ENCODE data around the gene CNTNAP4.

Gene CNTNAP4

DNA sequence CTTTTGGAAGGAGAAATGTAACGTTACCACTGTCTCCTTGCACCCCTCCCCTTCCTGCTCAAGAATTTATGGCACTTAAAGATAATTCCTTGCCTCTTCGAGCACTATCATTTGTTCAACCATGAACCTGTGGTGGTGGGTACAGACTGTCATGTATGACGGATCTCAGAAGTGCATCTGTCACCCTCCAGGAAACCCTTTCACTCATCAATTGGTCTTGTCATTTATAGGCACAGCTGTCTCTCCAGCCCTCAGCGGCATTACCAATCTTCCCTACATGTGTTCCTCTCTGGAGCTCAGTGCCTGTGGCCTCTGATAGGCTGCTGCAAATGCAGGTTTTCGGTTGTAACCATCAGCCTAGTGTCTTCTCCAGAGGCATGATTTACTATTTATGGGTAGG is 15.0 kb downstream of the CNTNAP4 start:
- Histone ChIP-seq H3K27ac (no peak overlapping the region), H3K36me3 (replicated peaks) (no peaks in the 10 kb centered on the region), H3K4me3 (ENCODE audit: low read depth, low read length) (no peak overlapping the region), H3K27me3 (replicated peaks) (no peaks in the 10 kb centered on the region)
- DNase-seq = no peak
- in situ Hi-C loops (cut with HindIII; ENCODE audit: low pct_ligation_motif_present, low sequenced_read_pairs) = no loop called here
- TF ChIP-seq, protein P1, sequence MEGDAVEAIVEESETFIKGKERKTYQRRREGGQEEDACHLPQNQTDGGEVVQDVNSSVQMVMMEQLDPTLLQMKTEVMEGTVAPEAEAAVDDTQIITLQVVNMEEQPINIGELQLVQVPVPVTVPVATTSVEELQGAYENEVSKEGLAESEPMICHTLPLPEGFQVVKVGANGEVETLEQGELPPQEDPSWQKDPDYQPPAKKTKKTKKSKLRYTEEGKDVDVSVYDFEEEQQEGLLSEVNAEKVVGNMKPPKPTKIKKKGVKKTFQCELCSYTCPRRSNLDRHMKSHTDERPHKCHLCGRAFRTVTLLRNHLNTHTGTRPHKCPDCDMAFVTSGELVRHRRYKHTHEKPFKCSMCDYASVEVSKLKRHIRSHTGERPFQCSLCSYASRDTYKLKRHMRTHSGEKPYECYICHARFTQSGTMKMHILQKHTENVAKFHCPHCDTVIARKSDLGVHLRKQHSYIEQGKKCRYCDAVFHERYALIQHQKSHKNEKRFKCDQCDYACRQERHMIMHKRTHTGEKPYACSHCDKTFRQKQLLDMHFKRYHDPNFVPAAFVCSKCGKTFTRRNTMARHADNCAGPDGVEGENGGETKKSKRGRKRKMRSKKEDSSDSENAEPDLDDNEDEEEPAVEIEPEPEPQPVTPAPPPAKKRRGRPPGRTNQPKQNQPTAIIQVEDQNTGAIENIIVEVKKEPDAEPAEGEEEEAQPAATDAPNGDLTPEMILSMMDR (IDR thresholded peaks at IDR 0.05; ENCODE audit: low read depth, low read length, missing control alignments) = no peak

DNA sequence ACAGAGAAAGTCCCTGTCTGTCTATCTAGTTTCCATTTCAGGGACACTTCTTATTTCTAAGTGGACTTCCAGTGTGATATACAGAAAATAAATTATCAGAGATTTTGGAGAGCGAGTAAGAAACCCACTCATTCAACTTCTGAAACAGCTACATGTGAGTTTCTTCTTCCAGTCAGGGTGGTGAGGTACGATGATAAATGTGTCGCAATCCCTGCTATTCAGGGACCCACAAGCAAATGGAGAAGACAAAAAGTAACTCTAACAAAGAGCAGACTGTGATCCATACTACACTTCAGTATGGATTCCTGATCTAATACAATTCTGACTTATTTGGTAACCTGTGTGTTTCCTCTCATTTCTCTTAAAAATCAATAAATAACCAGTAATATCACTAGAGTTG is 16.8 kb downstream of the CNTNAP4 start:
- TF ChIP-seq, protein P1 (IDR thresholded peaks at IDR 0.05; ENCODE audit: low read depth, low read length, missing control alignments) = no peak
- in situ Hi-C loops (cut with HindIII; ENCODE audit: low pct_ligation_motif_present, low sequenced_read_pairs) = no loop called here
- no peak for DNase-seq

DNA sequence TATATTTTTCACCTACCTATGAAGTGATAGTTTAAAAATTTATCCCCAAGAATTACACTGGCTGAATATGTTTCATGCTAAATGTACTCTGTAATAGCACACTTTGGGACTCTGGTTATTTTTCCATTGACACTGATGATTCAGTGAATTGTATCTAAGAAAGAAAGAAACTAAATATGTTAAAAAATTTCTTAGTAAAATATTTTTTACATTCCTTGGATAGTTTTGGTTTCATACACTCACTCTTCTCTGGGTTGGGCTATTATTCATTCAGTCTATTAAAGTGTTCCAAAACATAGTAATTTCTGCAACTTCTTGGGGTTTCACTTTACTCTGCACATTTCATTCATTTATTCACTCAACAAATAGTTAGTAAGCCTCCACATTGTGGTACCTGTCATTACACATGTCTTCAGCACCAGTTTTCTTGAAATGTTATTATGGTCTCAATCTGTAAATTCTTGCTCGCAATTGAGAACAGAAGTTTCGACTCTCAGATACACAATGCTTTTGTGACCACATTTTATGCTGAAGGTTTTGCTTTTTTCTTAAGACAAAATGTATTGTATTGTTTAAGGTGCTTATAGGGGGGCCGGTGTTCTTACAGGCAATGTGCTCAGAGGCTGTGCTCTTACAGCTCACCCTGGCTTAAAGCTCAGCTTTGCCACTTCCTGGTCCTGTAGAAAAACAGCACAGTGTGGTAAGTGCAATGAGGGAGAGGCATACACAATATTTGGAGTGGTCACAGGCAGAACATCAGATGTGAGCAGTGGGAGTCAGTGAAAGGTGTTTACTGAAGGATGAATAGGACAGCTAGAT is 17.4 kb downstream of the CNTNAP4 start:
- no peak overlapping the region for H3K27ac ChIP-seq
- H3K36me3 ChIP-seq (replicated peaks) = no peaks in the 10 kb centered on the region
- H3K27me3 ChIP-seq (replicated peaks) = no peaks in the 10 kb centered on the region
- in situ Hi-C loops (cut with HindIII; ENCODE audit: low pct_ligation_motif_present, low sequenced_read_pairs) = no loop called here
- TF ChIP-seq, protein P1 (IDR thresholded peaks at IDR 0.05; ENCODE audit: low read depth, low read length, missing control alignments) = no peak
- H3K4me3 ChIP-seq (ENCODE audit: low read depth, low read length) = no peak overlapping the region
- no peak for DNase-seq

More for the DNA sequence above, 16.8 kb downstream of the CNTNAP4 start:
- no peak overlapping the region for H3K4me3 ChIP-seq (ENCODE audit: low read depth, low read length)
- H3K27me3 ChIP-seq (replicated peaks) = no peaks in the 10 kb centered on the region
- no peaks in the 10 kb centered on the region for H3K36me3 ChIP-seq (replicated peaks)
- H3K27ac ChIP-seq = no peak overlapping the region

DNA sequence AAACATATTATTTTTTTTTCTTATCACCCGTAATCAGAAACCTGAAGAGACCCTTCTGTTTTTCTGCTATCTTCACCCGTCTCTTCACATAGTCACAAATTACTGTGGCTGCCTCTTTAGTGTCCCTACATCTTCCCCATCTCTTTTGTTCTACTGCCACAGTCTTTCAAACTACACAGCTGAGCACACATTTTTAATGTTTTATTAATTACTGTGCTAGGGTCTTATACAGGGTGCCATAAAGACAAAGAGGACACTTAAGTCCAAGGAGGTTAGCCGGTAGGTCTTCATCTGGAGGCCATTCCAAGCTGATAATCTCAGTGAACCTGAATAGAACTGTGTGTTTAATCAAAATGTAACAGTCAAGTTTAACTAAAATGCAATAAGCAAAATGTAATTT is 20.7 kb downstream of the CNTNAP4 start:
- in situ Hi-C loops (cut with HindIII; ENCODE audit: low pct_ligation_motif_present, low sequenced_read_pairs) = no loop called here
- TF ChIP-seq, protein P1 (IDR thresholded peaks at IDR 0.05; ENCODE audit: low read depth, low read length, missing control alignments) = no peak

DNA sequence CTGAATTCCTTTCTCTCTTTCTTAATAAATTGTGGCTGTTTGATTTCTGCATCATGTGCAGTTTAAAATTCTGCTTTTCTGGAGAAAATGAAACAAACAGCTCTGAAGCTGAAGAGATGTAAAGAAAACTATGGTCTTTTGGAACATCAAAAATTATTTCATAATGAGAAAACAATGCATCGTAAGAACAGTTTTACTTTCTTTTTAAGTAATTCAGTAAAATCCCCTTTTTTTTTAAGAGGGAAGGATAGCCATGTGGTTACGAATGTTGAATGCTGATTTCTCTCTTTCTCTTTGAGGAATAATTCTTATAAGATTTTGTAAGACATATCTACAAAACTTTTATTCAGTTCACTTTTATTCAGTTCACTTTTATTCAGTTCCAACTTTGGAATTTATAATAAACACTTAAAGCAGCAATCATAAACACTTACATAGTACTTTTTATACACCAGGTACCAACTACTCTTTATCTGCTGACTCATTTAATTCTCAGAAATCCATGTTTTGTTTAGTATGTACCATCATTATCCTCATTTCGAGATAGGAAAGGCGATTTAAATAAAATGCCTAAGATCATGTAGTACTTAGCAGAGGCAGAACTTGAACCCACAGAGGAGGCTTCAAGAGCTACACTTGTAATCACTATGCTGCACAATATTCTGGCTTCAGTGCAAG is 26.6 kb downstream of the CNTNAP4 start:
- H3K27me3 ChIP-seq (replicated peaks) = no peaks in the 10 kb centered on the region
- in situ Hi-C loops (cut with HindIII; ENCODE audit: low pct_ligation_motif_present, low sequenced_read_pairs) = no loop called here
- no peak for DNase-seq
- H3K4me3 ChIP-seq (ENCODE audit: low read depth, low read length) = no peak overlapping the region
- TF ChIP-seq, protein P1 (IDR thresholded peaks at IDR 0.05; ENCODE audit: low read depth, low read length, missing control alignments) = no peak
- no peak overlapping the region for H3K27ac ChIP-seq
- no peaks in the 10 kb centered on the region for H3K36me3 ChIP-seq (replicated peaks)

More for the DNA sequence above, 20.7 kb downstream of the CNTNAP4 start:
- Histone ChIP-seq H3K27me3 (replicated peaks) (no peaks in the 10 kb centered on the region), H3K4me3 (ENCODE audit: low read depth, low read length) (no peak overlapping the region), H3K27ac (no peak overlapping the region), H3K36me3 (replicated peaks) (no peaks in the 10 kb centered on the region)
- no peak for DNase-seq
